ENCODE results near the gene UPB1.

Gene UPB1

GRCh38 chr22:24453853-24454252 is 41.3 kb upstream of the UPB1 start:
- TF ChIP-seq REST (IDR thresholded peaks at IDR 0.05; ENCODE audit: low read depth) (no peak), RAD21 (IDR thresholded peaks at IDR 0.05; ENCODE audit: low read depth) (no peak), TCF12 (IDR thresholded peaks at IDR 0.05; ENCODE audit: low read depth) (no peak), NFIC (IDR thresholded peaks at IDR 0.05) (no peak), CREB1 (IDR thresholded peaks at IDR 0.05; ENCODE audit: low read depth) (no peak), MAX (IDR thresholded peaks at IDR 0.05) (no peak), CEBPB (IDR thresholded peaks at IDR 0.05) (no peak), YY1 (IDR thresholded peaks at IDR 0.05; ENCODE audit: low read depth) (no peak), FOXM1 (IDR thresholded peaks at IDR 0.05; ENCODE audit: borderline replicate concordance, low read depth) (no peak), ZBTB7A (IDR thresholded peaks at IDR 0.05; ENCODE audit: low read depth) (no peak), EGR1 (IDR thresholded peaks at IDR 0.05) (no peak), USF1 (IDR thresholded peaks at IDR 0.05) (no peak), TAF1 (IDR thresholded peaks at IDR 0.05; ENCODE audit: low read depth) (no peak), TEAD4 (IDR thresholded peaks at IDR 0.05) (no peak), EP300 (IDR thresholded peaks at IDR 0.05; ENCODE audit: borderline replicate concordance) (no peak)

GRCh38 chr22:24455039-24455438 is 40.1 kb upstream of the UPB1 start:
- TF ChIP-seq CEBPB (IDR thresholded peaks at IDR 0.05) (no peak), TAF1 (IDR thresholded peaks at IDR 0.05; ENCODE audit: low read depth) (no peak), TCF12 (IDR thresholded peaks at IDR 0.05; ENCODE audit: low read depth) (no peak), RAD21 (IDR thresholded peaks at IDR 0.05; ENCODE audit: low read depth) (no peak), FOXM1 (IDR thresholded peaks at IDR 0.05; ENCODE audit: borderline replicate concordance, low read depth) (no peak), CREB1 (IDR thresholded peaks at IDR 0.05; ENCODE audit: low read depth) (no peak), YY1 (IDR thresholded peaks at IDR 0.05; ENCODE audit: low read depth) (no peak), NFIC (IDR thresholded peaks at IDR 0.05) (no peak), EP300 (IDR thresholded peaks at IDR 0.05; ENCODE audit: borderline replicate concordance) (no peak), REST (IDR thresholded peaks at IDR 0.05; ENCODE audit: low read depth) (no peak), MAX (IDR thresholded peaks at IDR 0.05) (no peak), TEAD4 (IDR thresholded peaks at IDR 0.05) (no peak), EGR1 (IDR thresholded peaks at IDR 0.05) (no peak), ZBTB7A (IDR thresholded peaks at IDR 0.05; ENCODE audit: low read depth) (no peak), USF1 (IDR thresholded peaks at IDR 0.05) (no peak)

GRCh38 chr22:24455751-24456426 is 39.2 kb upstream of the UPB1 start:
- TF ChIP-seq EGR1 (IDR thresholded peaks at IDR 0.05), result no peak
- no peak for TF ChIP-seq CREB1 (IDR thresholded peaks at IDR 0.05; ENCODE audit: low read depth)
- TF ChIP-seq FOXM1 (IDR thresholded peaks at IDR 0.05; ENCODE audit: borderline replicate concordance, low read depth), result no peak
- no peak for TF ChIP-seq YY1 (IDR thresholded peaks at IDR 0.05; ENCODE audit: low read depth)
- no peak for TF ChIP-seq MAX (IDR thresholded peaks at IDR 0.05)
- TF ChIP-seq EP300 (IDR thresholded peaks at IDR 0.05; ENCODE audit: borderline replicate concordance), result no peak
- no peak for TF ChIP-seq ZBTB7A (IDR thresholded peaks at IDR 0.05; ENCODE audit: low read depth)
- TF ChIP-seq REST (IDR thresholded peaks at IDR 0.05; ENCODE audit: low read depth), result no peak
- no peak for TF ChIP-seq NFIC (IDR thresholded peaks at IDR 0.05)
- no peak for TF ChIP-seq TEAD4 (IDR thresholded peaks at IDR 0.05)
- TF ChIP-seq RAD21 (IDR thresholded peaks at IDR 0.05; ENCODE audit: low read depth), result no peak
- TF ChIP-seq USF1 (IDR thresholded peaks at IDR 0.05), result no peak
- no peak for TF ChIP-seq TAF1 (IDR thresholded peaks at IDR 0.05; ENCODE audit: low read depth)
- TF ChIP-seq CEBPB (IDR thresholded peaks at IDR 0.05), result no peak
- no peak for TF ChIP-seq TCF12 (IDR thresholded peaks at IDR 0.05; ENCODE audit: low read depth)

Measured in Ishikawa (cell line).